ENCODE data around the gene PAN3. TPM values are rescaled to one million over a fixed set of nuclear protein-coding genes. Genes with fewer than 3 reads are reported as not detected.

Gene PAN3
- total RNA-seq, 1 experiment from 2014 or later, result 37.5 TPM

- H3K27ac Mint-ChIP-seq (ENCODE audit: unreplicated experiment), result no peak overlapping the region
- no peaks in the 10 kb centered on the region for H3K27me3 Mint-ChIP-seq (ENCODE audit: insufficient read depth, unreplicated experiment)
These were observed 119.0 kb downstream of the PAN3 start for GRCh38 chr13:28257305-28257704.

GRCh38 chr13:28258417-28258816 is 120.1 kb downstream of the PAN3 start:
- no peaks in the 10 kb centered on the region; the same call in 1 of the 2 replicates for H3K36me3 ChIP-seq (ENCODE audit: control insufficient read depth, insufficient read depth, low read length)
- no peaks in the 10 kb centered on the region for H3K27me3 ChIP-seq (replicated peaks; ENCODE audit: control insufficient read depth, insufficient read depth, low read length)
- no peaks in the 10 kb centered on the region for H3K9me3 Mint-ChIP-seq (ENCODE audit: unreplicated experiment)
- intact Hi-C loops (cut with micrococcal nuclease; ENCODE audit: unreplicated experiment), result no loop called here
- H3K4me3 Mint-ChIP-seq (ENCODE audit: unreplicated experiment), result no peak overlapping the region
- CTCF ChIA-PET, result interaction anchor here (0.6 kb wide), 1 partner anchor 133 kb away, joined by 4 read pairs; no protein-coding TSS in a partner anchor
- H3K36me3 Mint-ChIP-seq (ENCODE audit: insufficient read depth, unreplicated experiment), result peaks cover 42% of the 10 kb centered on the region
- TF ChIP-seq CTCF (IDR thresholded peaks at IDR 0.05; ENCODE audit: insufficient read depth in 1 of 2, low read depth in 1 of 2, low read length in 1 of 2, severe bottlenecking in 1 of 2, unreplicated experiment in 1 of 2), result no peak
- no peaks in the 10 kb centered on the region for H3K27me3 Mint-ChIP-seq (ENCODE audit: insufficient read depth, unreplicated experiment)
- POLR2A ChIA-PET, result no interaction called here
- BruUV-seq (replicated peaks), result no TSS peak
- no peaks in the 10 kb centered on the region for H3K9me3 ChIP-seq
- peak overlapping the region; percentile 56 for H3K27ac Mint-ChIP-seq (ENCODE audit: unreplicated experiment)
- DNase-seq, result no peak
- no peak overlapping the region for H3K4me3 ChIP-seq (ENCODE audit: low read depth, low read length)
- peaks cover 6% of the 10 kb centered on the region for H3K4me1 Mint-ChIP-seq (ENCODE audit: low read depth, unreplicated experiment)
- H3K4me1 ChIP-seq, result no peaks in the 10 kb centered on the region

More at GRCh38 chr13:28257305-28257704, 119.0 kb downstream of the PAN3 start:
- no peaks in the 10 kb centered on the region; the same call in 1 of the 2 replicates for H3K36me3 ChIP-seq (ENCODE audit: control insufficient read depth, insufficient read depth, low read length)
- no peak overlapping the region for H3K4me3 ChIP-seq (ENCODE audit: low read depth, low read length)
- no peak for DNase-seq
- H3K4me1 ChIP-seq, result no peaks in the 10 kb centered on the region
- no peaks in the 10 kb centered on the region for H3K9me3 ChIP-seq
- H3K36me3 Mint-ChIP-seq (ENCODE audit: insufficient read depth, unreplicated experiment), result peaks cover 32% of the 10 kb centered on the region
- CTCF ChIA-PET, result no interaction called here
- H3K4me1 Mint-ChIP-seq (ENCODE audit: low read depth, unreplicated experiment), result peaks cover 6% of the 10 kb centered on the region
- no peak overlapping the region for H3K4me3 Mint-ChIP-seq (ENCODE audit: unreplicated experiment)
- no peak for TF ChIP-seq CTCF (IDR thresholded peaks at IDR 0.05; ENCODE audit: insufficient read depth in 1 of 2, low read depth in 1 of 2, low read length in 1 of 2, severe bottlenecking in 1 of 2, unreplicated experiment in 1 of 2)
- intact Hi-C loops (cut with micrococcal nuclease; ENCODE audit: unreplicated experiment), result no loop called here
- POLR2A ChIA-PET, result no interaction called here
- H3K9me3 Mint-ChIP-seq (ENCODE audit: unreplicated experiment), result no peaks in the 10 kb centered on the region
- no TSS peak for BruUV-seq (replicated peaks)
- no peaks in the 10 kb centered on the region for H3K27me3 ChIP-seq (replicated peaks; ENCODE audit: control insufficient read depth, insufficient read depth, low read length)

- H3K27me3 Mint-ChIP-seq (ENCODE audit: insufficient read depth, unreplicated experiment), result no peaks in the 10 kb centered on the region
- ChIA-PET CTCF (no interaction called here), POLR2A (no interaction called here)
- H3K4me3 Mint-ChIP-seq (ENCODE audit: unreplicated experiment), result no peak overlapping the region
- no peaks in the 10 kb centered on the region for H3K9me3 Mint-ChIP-seq (ENCODE audit: unreplicated experiment)
- intact Hi-C loops (cut with micrococcal nuclease; ENCODE audit: unreplicated experiment), result no loop called here
- no peaks in the 10 kb centered on the region for H3K4me1 Mint-ChIP-seq (ENCODE audit: low read depth, unreplicated experiment)
- no TSS peak for BruUV-seq (replicated peaks)
- H3K36me3 Mint-ChIP-seq (ENCODE audit: insufficient read depth, unreplicated experiment), result peaks cover 39% of the 10 kb centered on the region
- Histone ChIP-seq H3K9me3 (no peaks in the 10 kb centered on the region), H3K4me3 (ENCODE audit: low read depth, low read length) (no peak overlapping the region), H3K4me1 (no peaks in the 10 kb centered on the region), H3K27me3 (replicated peaks; ENCODE audit: control insufficient read depth, insufficient read depth, low read length) (no peaks in the 10 kb centered on the region), H3K36me3 (ENCODE audit: control insufficient read depth, insufficient read depth, low read length) (no peaks in the 10 kb centered on the region; the same call in 1 of the 2 replicates)
- DNase-seq, result no peak
- no peak overlapping the region for H3K27ac Mint-ChIP-seq (ENCODE audit: unreplicated experiment)
- TF ChIP-seq CTCF (IDR thresholded peaks at IDR 0.05; ENCODE audit: insufficient read depth in 1 of 2, low read depth in 1 of 2, low read length in 1 of 2, severe bottlenecking in 1 of 2, unreplicated experiment in 1 of 2), result no peak
These were observed 129.2 kb downstream of the PAN3 start for GRCh38 chr13:28267497-28267896.
